Measurements from ENCODE around the gene TNFAIP8L1.

The TNFAIP8L1 gene

DNA sequence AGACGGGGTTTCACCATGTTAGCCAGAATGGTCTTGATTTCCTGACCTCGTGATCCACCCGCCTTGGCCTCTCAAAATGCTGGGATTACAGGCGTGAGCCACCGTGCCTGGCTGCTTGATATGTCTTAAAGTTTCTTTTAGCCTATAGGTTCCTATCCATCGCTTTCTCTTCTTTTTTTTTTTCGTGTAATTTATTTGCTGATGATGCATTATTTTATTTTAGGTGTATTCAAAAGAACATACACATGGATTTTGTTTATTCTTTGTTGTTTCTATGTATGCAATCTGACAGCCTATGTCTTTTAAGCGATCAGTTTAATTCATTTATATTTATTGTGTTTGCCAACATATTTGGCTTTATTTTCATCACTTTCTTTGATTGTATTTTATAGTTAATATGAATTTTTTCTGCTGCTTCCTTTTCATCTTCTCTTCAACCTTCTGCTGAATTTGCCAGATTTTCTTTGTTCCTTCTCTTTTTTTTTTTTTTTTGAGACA is 26.0 kb upstream of the TNFAIP8L1 start:
- DNase-seq = no peak

GRCh38 chr19:4618019-4618418 is 21.3 kb upstream of the TNFAIP8L1 start:
- DNase-seq = no peak

DNA sequence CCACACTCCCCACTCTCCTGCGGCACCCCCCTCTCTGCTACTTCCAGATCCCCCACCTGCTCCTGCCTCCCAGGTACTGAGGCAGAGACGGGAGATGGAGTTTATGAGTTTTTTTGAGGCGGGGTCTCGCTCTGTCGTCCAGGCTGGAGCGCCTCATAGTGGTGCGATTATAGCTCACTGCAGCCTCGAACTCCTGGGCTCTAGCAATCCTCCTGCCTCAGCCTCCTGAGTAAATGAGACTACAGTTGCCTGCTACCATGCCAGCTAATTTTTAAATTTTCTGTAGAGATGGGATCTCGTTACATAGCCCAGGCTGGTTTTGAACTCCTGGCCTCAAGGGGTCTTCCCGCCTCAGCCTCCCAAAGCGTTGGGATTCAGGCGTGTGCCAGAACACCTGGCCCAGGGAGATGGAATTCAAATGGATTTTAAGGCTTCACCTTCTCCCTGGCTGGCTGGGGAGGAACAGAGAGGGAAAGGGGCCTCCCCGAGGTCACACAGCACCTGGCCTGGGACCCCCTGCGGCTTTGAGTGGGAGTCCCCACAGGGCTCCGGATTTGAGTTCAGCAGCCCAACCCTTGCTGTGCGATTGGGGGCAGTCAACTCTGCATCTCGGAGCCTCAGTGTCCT is 19.5 kb upstream of the TNFAIP8L1 start:
- DNase-seq = no peak

DNA sequence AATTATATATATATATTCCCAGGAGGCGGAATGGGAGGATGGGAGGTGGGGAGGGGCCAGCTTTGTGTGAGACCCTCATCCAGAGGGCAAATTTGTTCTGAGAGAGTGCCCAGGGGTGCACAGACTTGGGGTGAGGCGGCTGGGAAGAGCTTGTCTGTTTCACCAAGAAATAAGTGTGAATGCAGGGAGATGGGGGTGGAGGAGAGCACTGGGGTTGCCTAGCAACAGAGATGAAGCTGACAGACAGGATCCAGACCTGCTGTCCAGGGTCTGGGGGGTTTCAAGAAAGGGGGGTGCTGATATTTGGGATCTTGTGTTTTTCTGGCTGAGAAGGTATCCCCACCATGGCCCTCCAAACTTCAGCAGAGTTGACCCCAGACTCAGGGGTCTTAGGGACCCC is 18.6 kb upstream of the TNFAIP8L1 start:
- no peak for DNase-seq

DNA sequence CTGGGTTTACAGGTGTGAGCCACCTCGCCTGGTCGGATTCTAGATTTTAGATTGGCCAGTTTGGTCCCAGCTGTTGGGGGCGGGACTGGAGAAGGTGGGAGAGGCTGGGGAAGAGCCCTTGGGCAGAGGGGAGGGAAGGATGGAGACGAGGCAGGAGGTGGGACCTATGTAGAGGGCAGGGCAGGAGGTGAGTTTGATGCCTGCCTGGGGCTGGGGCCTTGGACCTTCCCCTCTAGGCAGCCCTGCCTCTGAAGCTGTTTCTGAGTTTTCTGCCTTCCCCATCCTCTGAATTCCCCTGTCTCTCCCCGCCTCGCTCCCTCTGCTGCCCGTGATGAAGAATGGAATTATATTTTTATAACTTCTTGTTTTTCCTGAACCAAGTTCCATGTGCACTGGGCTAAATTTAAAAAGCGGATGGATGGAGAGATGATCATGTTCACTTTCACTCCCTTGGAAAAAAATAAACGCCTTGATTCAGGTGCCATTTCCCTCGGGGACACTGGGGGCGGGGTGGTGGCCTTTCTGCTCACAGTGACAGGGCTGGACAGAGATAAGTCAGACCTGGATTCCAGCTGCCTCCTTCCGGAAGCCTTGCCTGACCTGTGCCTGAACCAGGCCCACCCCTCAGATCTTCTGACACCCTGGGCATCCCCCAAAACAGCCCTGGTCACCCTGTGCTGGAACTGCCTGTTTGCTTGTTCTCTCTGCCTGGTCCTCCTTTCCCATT is 16.5 kb upstream of the TNFAIP8L1 start:
- no peak for DNase-seq

GRCh38 chr19:4624301-4624700 is 15.0 kb upstream of the TNFAIP8L1 start:
- no peak for DNase-seq

DNA sequence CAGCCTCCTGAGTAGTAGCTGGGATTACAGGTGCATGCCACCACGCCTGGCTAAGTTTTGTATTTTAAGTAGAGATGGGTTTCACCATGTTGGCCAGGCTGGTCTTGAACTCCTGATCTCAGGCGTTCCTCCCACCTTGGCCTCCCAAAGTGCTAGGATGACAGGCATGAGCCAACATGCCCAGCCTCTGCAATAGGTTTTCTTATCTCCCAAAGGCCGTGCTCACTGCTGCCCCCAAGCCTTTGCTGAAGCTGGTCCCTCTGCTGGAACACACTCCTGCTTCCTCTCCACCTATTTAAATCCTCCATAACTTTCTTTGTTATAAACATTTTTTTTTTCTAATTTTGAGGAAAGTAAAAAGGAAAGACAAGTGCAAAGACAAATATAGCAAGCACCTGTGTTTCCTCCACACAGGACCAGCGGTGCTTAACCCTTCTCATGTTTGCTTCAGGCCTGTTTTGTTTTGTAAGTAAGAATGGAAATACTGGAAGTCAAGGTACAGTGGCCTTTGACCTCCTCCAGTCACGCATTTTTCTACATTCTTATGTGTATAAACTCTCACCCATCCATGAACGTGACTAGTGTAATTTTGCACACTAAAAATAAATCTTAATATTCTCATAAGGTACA is 14.5 kb upstream of the TNFAIP8L1 start:
- DNase-seq = no peak

DNA sequence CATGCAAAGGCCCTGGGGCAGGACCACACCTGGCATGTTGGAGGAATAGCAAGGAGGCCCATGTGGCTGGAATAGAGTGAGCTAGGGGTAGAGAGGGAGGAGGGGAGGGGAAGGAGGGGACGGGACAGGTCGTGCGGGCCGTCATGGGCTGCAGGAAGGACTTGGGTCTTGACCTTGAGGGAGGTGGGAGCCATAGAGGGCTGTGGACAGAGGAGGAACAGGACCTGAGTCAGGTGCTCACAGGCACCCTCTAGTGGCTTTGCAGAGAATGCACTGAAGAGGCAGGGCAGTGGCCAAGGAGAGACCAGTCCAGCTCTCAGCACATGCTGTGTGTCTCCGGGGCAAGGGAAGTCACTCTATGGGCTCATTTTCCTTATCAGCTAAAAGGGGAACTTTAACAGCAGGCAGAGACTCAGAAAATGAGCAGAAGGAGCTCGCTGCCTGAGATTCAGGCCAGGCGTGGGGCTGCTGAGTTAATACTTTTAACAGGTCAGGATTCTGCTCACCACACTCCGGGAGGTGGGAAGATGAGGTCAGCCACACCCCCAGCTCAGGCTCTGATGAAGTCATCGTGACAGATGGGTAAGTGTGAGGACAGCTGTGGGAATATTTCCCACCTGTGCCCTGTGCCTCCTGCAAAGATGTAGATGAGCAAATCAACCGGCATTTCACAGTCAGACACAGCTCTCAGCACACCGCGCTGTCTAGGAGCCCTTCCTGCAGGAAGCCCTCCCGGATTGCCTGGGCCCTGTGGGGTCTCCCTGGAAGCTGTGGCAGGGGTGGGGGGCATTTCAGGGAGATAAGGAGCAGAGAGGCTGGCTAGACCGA is 6.0 kb upstream of the TNFAIP8L1 start:
- DNase-seq = peak in 3 of 5 experiments; percentile 22 to 48 (median 32)

GRCh38 chr19:4635754-4636116 is 3.6 kb upstream of the TNFAIP8L1 start:
- no peak for DNase-seq

DNA sequence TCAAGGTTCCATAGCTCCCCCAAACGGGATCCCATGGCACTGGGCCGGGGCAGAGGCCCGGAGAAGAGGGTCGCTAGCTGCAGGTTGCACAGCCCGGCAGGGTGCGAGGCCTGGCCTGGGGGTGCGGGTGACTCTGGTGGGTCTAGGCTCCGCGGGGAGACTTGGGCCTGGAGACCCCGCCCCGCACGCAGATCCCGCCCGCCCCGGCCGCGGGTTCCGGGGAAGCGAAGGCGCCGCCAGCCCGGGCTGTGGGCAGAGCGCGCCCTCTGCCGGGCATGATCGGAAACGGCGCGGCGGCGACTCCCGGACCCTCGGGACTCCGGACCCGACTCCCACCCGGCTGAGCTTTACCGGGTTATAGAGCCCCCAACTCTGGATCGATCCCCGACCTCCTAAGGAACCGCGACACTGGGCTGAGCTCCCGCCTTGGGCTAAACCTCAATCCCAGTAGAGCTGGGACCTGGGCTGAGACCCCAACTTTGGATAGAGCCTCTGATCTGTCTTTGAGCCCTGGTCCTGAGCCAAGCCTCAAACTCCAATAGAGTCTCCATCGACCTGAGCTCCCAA is 3.1 kb upstream of the TNFAIP8L1 start:
- peak; percentile 55 to 77 (median 67) for DNase-seq

GRCh38 chr19:4636761-4637160 is 2.6 kb upstream of the TNFAIP8L1 start:
- no peak for DNase-seq

DNA sequence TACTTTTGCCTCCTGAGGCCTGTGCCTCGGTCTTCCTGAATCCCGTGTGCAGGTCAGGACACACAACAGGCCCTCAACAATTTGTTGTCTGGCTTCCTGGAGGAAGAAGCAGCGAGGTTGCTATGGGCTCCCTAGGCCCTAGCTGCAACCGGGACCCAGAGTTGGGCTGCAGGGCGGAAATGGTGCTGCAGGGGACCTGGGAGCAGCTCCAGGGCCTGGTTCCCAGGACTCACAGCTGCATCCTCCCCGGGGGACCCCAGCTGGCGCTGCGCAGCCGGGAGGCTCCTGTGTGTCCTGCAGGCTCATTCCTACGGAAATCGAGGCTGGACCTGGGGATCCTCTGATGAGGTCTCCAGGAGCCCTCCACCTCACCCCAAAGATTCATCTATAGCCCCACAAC is 999 bp upstream of the TNFAIP8L1 start:
- no peak for DNase-seq

GRCh38 chr19:4639531-4640246 is 373 bp downstream of the TNFAIP8L1 start:
- no peak for DNase-seq

DNA sequence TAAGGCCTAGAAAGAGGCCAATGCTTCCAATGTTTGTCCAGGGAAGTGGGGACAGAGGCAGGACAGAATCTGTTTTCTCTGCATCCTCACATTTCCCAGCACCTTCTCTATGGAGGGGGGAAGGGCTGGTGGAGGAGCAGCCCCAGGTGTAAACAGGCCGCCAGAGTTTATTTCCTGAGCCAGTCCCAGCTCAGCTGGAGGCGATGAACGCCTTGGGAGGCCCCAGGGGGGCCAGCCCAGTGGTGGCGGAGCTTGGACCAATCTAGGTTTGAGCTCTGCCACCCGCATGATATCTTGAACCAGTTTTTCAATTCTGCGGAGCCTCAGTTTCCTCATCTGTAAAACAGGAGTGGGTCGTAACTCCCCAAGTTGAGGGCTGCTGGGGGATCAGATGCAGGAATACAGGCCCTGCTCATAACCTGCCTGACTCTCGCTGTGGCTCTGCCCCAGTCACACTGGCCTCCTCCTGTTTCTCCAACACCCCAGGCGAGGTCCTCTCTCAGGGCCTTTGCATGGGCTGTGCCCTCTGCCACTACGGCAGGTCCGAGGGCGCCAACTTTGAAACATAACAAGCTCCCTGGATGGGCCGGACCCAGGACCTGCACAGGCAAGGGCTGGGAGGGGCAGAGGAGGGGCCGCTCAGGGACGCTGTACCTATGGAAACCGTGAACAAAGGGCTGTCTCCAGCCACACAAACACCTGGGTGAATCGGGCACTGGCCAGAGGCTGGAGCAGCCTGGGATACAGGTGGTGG is 1.1 kb downstream of the TNFAIP8L1 start:
- DNase-seq = no peak

DNA sequence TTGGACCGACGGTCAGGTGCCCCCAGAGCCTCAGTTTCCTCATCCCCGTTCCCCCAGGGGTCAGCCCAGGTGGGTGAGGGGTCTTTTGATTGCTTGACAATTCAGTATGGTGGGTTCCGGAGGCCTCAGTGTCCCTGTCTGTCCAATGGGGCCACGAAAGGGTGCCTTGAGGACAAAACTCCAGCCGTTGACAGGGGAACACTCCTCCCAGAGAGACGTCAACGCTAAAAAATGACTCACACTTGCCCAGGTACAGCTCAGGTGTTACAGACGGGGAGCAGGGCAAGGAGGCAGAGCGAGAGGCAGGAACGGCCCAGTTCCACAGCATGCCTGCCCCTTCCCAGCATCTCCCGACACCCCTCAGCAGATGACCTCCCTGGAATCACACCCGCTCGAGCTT is 1.8 kb downstream of the TNFAIP8L1 start:
- no peak for DNase-seq

DNA sequence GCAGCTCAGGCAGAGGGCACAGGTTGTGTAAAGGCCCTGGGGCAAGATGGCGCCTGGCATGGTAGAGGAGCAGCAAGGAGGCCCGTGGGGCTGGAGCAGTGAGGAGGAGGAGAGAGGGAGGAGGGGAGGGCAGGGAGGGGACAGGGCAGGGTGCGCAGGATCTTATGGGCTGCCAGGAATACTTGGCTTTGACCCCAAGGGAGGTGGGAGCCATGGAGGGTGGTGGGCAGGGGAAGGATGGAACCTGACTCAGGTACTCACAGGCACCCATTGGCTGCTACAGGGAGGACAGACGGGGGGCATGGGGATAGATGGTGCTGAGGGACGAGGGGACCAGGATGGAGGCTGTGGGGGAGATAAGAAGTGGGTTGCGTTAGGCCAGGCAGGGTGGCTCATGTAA is 3.3 kb downstream of the TNFAIP8L1 start:
- DNase-seq = no peak

- DNase-seq = no peak
These were observed 6.4 kb downstream of the TNFAIP8L1 start for GRCh38 chr19:4645718-4646117.

DNA sequence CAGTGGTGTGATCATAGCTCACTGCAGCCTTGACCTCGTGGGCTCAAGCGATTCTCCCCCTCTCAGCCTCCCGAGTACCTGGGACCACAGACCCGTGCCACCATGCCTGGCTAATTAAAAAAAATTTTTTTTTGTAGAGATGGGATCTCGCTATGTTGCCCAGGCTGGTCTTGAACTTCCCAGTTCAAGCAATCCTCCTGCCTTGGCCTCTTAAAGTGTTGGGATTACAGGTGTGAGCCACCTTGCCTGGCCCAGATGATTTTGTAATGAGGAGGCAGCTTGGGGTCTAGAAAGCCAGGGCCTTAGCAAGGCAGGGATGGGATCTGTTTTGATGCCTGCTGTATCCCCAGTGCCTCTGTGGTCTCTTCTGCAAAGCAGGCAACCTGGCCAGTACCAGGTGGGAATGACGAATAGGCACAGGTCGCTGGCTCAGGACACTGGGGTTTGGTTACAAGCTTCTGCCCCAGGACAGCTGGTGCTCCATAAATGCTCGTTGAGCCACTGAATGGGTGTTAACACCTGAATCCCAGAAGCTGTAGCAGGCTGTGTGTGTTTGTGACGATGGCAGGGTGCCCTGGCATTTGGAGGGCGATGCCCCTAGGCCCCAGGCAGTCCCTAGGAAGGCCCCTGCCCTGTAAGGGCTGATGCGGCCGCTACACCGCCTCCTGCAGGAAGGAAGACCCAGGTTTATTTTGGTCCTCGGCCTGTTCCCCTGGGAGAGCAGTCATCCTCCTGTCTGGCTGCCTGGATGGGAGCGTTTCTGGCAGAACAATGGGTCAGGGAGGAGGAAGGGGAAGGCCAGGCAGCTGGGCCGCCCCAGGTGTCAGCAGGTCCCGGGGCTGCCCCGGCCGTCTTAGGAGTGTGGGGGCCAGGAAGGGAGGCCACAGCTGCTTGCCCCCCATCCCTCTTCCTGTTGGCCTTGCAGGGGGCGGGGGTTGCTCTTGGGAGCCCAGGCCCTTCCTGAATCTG is 8.6 kb downstream of the TNFAIP8L1 start:
- DNase-seq = no peak

DNA sequence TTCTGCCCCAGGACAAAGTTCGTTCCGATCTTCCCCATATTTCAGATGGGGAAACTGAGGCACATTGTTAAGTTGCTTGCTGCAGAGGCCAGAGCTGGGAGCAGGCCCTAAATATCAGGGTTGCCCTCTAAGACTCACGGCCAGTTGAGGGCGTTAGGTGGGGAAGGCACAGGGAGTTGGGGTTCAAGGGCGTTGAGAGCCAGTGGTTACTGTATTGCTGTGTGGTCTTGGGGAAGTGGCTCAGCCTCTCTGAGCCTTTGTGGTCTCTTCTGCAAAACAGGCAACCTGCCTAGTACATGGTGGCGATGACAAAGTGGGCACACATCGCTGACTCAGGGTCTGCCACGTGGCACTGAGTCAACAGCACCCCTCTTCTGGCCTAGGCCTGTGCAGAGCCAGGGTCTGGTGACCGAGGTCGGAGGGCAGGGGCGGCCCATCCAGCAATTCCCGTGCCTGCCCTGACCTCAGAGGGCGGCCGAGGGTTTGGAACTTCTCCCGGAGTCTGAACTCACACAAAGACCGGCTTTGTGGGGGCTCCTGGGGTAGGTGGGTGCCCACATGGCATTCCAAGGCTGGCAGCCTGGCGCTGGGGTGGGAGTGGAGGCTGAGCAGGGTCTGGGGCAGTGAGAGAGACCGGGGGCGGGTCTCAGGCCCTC is 10.2 kb downstream of the TNFAIP8L1 start:
- DNase-seq = no peak

DNA sequence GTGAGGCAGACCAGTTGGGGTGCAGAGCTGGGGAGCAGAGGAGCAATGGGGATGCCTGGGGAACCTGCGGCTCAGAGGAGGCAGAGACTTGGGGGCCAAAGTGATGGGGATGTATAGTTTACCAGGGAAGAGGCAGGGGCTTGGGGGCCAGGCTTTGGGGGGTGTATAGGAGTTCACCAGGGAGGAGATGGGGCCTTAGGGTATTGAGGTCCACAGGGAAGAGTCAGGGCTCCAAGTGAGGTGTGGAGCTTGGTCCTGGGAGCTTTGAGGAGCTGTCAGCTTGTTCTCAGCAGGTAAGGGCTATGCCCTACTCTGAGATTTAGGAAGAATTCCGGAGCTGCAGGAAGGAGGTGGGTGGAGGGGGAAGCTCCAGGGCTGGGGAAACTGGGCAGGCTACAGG is 10.8 kb downstream of the TNFAIP8L1 start:
- no peak for DNase-seq

Measured in T-helper 2 cell (primary cell).